Measurements from ENCODE around the gene KDR.

GRCh38 chr4:55116450-55116849 lies 8.9 kb downstream of the KDR start:
- TF ChIP-seq CTCF (IDR thresholded peaks at IDR 0.05) (no peak), POLR2A (IDR thresholded peaks at IDR 0.05) (no peak)
